Measurements from ENCODE around the gene SAMD1.
"Not testable (repeated sequence)": the region's sequence is repeated elsewhere in the genome, so short reads cannot be mapped to it uniquely, and the experiment has no call there.

The SAMD1 gene

GRCh38 chr19:14061081-14061749 is 29.3 kb downstream of the SAMD1 start:
- no peak for DNase-seq (ENCODE audit: low read depth in 2 of 2)

DNA sequence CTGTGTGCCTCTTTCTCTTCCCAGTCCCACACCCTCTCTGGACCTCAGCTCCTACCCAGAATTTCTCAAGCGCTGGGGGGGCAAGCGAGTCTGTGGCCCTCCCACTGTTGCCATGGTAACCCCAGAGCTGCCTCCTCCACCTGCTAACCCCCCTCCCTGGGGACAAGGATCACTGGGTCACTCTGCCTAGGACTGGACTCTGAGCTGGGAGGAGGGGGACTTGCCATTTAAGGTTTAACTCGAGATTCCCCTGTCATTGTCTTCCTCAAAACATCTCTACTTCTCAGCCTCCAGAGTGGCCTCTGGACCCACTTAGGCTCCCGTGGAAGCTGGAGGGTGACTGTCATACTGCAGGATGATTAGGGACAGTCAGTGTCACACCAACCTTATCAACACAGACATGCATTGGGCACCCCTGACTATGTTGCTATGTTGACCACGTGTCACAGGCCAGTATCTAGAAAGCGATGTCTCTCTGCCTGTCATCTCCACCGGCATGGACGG is 30.8 kb downstream of the SAMD1 start:
- DNase-seq (ENCODE audit: low read depth in 2 of 2) = no peak

DNA sequence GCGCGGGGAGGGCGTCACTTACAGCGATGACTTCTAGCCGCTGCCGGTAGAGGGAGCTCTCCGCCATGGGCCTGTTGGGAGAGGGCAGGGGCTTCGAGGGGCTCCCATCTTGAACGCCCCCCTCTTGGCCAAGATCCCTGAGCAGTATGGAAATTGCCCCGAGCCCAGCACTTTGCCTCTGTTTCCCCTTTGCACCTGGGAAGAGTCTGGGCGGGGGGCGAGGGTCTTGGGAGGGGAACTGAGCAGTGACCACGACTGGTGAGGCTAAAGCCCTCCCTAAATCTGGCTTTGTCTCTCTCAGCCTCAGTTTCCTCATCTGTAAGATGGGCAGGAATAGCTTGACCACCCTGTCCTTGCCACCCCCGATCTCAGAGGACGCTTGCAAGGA is 31.5 kb downstream of the SAMD1 start:
- DNase-seq (ENCODE audit: low read depth in 2 of 2) = no peak

- no peak for DNase-seq (ENCODE audit: low read depth in 2 of 2)
These were observed 32.1 kb downstream of the SAMD1 start for GRCh38 chr19:14058182-14059092.

DNA sequence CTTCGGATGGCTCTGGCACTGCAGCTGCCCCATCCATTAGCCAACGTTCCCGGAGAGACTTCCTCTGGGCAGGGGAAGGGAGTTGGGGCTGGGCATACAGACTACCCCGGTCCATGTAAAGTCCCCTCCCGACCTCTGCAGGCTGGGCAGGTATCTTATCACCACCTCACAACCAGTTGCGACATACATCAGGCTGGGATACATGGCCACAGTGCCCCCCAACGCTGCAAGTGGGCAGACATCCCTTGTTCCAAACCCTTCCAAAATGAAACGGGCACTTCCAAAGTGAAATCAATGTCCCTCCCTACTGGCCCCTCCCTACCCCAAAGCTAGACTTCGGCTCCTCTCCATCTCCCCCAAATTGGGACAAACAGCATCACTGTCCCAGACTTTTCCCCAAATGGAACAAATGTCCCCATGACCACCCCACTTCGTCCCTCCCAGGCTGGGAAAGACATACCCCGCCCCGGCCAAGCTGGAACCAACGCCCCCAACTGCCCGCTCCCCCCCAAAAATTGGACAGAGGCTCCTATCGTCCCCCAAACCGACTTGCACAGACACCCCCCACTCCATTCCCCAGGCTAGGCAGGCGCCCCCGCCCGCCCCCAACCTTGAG is 33.7 kb downstream of the SAMD1 start:
- DNase-seq (ENCODE audit: low read depth in 2 of 2) = no peak

DNA sequence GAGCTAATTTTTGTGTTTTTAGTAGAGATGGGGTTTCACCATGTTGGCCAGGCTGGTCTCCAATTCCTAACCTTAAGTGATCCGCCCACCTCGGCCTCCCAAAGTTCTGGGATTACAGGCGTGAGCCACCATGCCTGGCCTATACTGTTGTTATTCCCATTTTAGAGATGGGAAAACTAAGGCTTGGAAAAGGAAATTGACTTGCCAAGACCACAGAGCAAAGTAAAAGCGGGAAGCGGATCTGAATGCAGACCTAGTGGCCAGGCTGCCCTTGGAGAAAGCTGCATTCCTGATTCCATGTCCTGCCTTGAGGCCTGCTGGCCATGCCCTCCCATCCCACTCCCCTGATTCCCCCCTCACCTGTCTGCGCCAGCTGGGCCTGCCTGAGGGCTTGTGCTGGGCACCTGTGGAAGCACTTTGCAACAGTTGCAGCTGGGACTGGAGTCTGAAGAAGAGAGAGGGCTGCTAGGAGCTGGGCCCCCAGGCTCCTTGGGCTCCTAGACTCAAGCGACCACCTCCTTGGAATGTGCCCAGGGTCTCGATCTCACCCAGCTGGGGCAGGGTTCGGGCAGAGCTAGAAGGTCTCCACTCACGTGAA is 34.4 kb downstream of the SAMD1 start:
- DNase-seq (ENCODE audit: low read depth in 2 of 2) = no peak

DNA sequence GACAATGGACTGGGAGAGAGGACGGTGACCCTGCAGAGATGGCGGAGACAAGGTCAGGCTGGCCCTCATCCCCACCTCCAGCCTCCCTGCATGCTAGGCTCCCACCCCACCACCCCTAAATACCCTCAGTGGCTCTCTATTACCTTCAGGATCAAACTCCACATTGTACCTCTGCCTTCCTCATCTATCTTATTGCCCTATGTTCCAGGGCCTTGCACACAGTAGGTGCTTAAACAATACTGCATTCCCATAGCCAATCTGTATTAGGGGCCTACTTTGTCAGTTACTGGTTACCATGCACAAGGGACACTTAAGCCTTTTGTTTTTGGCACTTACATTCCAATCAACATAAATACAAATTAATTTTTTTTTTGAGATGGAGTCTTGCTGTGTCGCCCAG is 35.2 kb downstream of the SAMD1 start:
- DNase-seq (ENCODE audit: low read depth in 2 of 2) = no peak

- DNase-seq (ENCODE audit: low read depth in 2 of 2) = no peak
These were observed 35.8 kb downstream of the SAMD1 start for GRCh38 chr19:14054721-14055120.

DNA sequence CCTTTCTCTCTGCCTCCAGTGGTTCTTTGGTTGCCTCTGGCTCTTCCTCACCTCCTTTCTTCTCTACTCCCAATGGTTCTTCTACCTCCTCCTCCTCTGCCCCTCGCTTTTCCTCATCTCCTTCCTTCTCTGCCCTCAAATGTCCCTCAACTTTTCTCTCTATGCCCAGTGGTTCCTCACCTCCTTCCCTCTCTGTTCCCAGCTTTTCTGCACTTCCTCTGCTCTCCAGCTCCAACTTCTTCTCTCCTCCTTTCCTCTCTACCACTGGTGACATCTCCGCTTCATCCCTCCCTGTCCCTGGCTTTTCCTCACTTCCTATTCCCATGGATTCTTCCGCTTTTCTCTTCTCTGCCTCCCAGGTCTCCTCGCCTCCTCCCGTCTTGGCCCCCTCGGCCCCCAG is 36.5 kb downstream of the SAMD1 start:
- no peak for DNase-seq (ENCODE audit: low read depth in 2 of 2)

DNA sequence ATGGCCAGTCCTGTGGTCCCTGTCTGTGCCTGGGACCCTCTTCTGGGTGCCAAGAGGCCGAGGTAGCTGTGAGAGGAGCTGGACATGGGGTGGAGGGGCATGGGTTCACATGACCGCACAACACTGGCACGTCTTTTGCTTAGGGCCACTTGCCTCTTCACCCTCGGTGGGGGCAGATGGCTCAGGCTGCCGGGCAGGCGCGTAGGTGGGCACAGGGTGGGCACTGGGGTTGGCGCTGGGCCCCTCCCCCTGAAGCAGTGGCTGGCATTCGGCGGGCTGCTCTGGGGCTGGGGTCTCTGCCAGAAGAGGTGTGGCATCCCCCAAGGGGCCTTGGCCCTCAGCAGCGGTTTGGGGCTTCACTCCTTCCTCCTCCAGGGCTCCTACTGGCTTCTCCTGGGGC is 37.1 kb downstream of the SAMD1 start:
- DNase-seq (ENCODE audit: low read depth in 2 of 2) = no peak

DNA sequence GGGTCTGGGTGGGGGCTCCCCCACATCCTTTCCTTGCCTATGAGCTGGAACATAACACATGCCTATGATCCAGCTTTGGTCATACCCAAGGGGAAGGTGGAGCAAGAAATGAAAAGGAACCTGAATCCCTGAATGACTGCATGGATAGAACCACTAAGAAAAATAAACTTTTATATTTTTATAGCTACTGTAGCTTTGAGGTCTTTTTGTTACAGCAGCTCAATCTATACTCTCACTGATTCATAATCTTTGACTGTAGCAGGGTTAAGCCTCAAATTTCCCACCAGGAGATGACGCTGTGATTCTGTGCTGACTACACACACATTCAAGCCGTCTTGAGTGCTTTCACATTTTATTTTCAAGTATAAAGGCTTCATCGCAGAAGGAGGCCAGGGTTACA is 37.5 kb downstream of the SAMD1 start:
- no peak for DNase-seq (ENCODE audit: low read depth in 2 of 2)

DNA sequence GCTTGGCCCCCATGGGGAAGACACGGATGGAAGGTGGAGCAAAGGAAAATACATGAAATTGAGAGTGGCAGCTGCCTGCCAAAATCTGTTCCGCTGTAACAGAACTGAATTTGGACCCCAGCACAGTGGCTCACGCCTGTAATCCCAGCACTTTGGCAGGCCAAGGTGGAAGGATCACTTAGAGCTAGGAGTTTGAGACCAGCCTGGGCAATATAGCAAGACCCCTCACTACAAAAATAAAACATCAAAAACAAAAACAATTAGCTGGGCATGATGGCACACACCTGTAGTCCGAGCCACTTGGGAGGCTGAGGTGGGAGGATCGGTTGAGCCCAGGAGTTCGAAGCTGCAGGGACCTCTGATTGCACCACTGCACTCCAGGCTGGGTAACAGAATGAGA is 38.1 kb downstream of the SAMD1 start:
- DNase-seq (ENCODE audit: low read depth in 2 of 2) = no peak

DNA sequence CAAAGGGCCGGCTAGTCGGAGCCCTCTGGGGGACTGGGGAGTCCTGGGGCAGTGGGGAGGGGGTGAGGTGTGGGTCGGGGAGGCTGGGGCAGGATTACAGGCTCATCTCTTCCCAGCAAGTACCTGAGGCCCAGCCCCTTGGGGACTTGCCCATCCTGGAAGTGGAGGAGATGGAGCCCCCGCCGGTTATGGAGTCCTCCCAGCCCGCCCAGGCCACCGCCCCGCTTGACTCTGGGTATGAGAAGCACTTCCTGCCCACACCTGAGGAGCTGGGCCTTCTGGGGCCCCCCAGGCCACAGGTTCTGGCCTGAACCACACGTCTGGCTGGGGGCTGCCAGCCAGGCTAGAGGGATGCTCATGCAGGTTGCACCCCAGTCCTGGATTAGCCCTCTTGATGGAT is 38.6 kb downstream of the SAMD1 start:
- no peak for DNase-seq (ENCODE audit: low read depth in 2 of 2)

DNA sequence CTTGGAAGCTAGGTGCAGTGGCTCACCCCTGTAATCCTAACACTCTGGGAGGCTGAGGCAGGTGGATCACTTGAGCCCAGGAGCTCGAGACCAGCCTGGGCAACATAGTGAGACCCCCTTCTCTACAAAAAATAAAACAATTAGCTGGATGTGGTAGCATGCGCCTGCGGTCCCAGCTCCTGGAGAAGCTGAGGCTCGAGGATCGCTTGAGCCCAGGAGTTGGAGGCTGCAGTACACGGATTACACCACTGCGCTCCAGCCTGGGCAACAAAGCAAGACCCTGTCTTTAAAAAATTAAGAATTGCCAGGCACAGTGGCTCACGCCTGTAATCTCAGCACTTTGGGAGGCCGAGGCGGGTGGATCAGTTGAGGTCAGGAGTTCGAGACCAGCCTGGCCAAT is 39.6 kb downstream of the SAMD1 start:
- DNase-seq (ENCODE audit: low read depth in 2 of 2) = not testable (repeated sequence)

GRCh38 chr19:14050512-14050911 is 40.0 kb downstream of the SAMD1 start:
- DNase-seq (ENCODE audit: low read depth in 2 of 2) = no peak

GRCh38 chr19:14048443-14049153 is 42.0 kb downstream of the SAMD1 start:
- DNase-seq (ENCODE audit: low read depth in 2 of 2) = no peak

- DNase-seq (ENCODE audit: low read depth in 2 of 2) = not testable (repeated sequence)
These were observed 42.7 kb downstream of the SAMD1 start for GRCh38 chr19:14047866-14048265.

GRCh38 chr19:14042659-14043608 is 47.6 kb downstream of the SAMD1 start:
- not testable (repeated sequence) for DNase-seq (ENCODE audit: low read depth in 2 of 2)

DNA sequence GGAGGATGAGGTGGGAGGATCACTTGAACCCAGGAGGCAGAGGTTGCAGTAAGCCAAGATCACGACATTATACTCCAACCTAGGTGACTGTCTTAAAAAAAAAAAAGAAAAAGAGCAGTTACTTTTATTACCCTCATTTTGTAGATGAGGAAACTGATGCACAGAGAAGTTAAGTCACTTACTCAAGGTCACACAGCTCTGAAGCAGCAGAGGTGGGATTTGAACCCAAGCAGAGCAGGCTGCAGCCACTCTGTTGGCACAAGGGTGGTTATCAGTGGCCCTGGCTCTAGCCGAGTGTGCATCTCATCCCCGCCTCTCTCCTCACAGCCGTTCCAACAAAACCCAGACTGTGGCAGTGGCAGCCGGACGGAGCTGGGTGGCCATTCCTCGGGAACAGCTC is 51.4 kb downstream of the SAMD1 start:
- no peak for DNase-seq (ENCODE audit: low read depth in 2 of 2)

All from fibroblast of skin of left quadriceps (primary cell).